Effector memory CD4-positive, alpha-beta T cell (primary cell): ENCODE data around the gene CD82.

Experiments used
- DNase-seq, 3 donors: peaks; one replicate each; pipeline ENCODE4 v3.0.0-alpha.2; 2020
- H3K27ac ChIP-seq: 2 replicates; pipeline ENCODE4 v1.7.0; 2013; ENCODE audit warnings: mild to moderate bottlenecking, low read length, moderate library complexity; ENCODE audit not compliant: insufficient read depth, poor library complexity, severe bottlenecking
- H3K27me3 ChIP-seq: replicated peaks from 2 replicates; pipeline ENCODE4 v1.7.0; 2013; ENCODE audit warnings: mild to moderate bottlenecking, low read length; ENCODE audit not compliant: insufficient read depth, control insufficient read depth, poor library complexity, severe bottlenecking
- H3K36me3 ChIP-seq: 2 replicates; pipeline ENCODE4 v1.7.0; 2013; ENCODE audit warnings: mild to moderate bottlenecking, low read length, moderate library complexity; ENCODE audit not compliant: control insufficient read depth, insufficient read depth
- H3K4me1 ChIP-seq: 2 replicates; pipeline ENCODE4 v1.7.0; 2013; ENCODE audit warnings: low read length, mild to moderate bottlenecking; ENCODE audit not compliant: control insufficient read depth, insufficient read depth, poor library complexity, severe bottlenecking
- H3K4me3 ChIP-seq: 2 replicates; pipeline ENCODE4 v1.7.0; 2013; ENCODE audit warnings: low read length, low read depth, mild to moderate bottlenecking; ENCODE audit not compliant: insufficient read depth, poor library complexity, severe bottlenecking
- H3K9me3 ChIP-seq: 2 replicates; pipeline ENCODE4 v1.7.0; 2013; ENCODE audit warnings: mild to moderate bottlenecking, low read length, moderate library complexity; ENCODE audit not compliant: control insufficient read depth

CD82 gene

DNA sequence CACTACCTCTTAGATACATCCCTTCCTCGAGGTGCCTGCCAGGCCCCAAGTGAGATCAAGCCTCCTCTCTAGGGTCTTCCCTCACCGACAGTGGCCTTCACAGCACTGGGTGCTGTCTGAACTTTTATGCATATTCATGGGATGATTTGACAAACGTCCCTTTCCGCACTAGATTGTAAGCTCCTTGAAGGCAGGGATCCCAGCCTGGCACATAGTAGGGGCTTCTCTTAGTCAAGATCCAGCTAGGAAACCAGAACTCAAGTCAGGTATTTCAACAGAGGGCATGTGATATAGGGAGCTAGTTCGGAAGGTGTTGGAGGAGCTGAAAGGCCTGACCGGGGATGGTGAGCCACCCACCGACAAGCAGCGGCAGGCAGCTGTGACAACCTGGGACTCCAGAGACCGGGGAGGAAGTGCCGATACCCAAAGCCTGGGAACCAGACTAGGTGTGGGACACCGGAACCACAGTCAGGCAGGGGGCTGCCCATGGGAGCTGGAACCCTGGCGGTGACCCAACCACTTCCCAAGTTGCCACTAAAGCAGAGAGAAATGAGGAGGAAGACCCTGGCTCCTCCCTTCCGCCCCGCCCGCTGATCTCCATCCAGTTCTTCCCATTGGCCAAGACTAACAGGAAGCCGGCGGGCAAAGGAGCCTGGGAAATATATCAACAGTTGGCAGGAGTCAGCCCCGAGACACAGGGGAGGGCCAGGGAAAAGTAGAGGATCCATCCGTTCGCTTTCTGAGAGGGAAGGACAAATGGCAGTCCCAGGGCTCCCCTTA is 39.8 kb upstream of the CD82 start:
- Histone ChIP-seq H3K27me3 (no peaks in the 10 kb centered on the region), H3K4me3 (no peak overlapping the region), H3K27ac (no peak overlapping the region), H3K9me3 (no peaks in the 10 kb centered on the region), H3K36me3 (no peaks in the 10 kb centered on the region), H3K4me1 (no peaks in the 10 kb centered on the region)
- DNase-seq, result no peak

DNA sequence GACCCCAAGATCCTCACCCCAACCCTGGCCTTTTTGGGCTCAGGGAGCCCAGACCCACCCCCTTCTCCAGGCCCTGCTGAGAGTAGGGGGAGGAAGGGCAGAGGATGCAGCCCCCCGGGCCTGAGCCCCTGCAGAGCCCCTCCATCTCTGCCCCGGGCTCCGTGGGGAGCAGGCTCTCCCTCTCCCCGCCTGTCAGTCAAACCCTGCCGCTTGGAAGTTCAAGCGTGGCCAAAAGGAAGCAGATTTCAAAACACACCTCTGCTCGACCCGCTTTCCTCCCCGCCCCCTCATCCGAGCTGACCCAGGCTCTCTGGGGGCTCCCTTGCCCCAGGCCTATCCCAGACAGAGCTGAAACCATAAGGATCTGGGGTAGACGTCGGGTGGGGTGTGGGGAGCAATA is 39.0 kb upstream of the CD82 start:
- H3K36me3 ChIP-seq, result no peaks in the 10 kb centered on the region
- DNase-seq, result no peak
- no peaks in the 10 kb centered on the region for H3K27me3 ChIP-seq
- no peak overlapping the region for H3K4me3 ChIP-seq
- no peak overlapping the region for H3K27ac ChIP-seq
- no peaks in the 10 kb centered on the region for H3K4me1 ChIP-seq
- no peaks in the 10 kb centered on the region for H3K9me3 ChIP-seq

GRCh38 chr11:44527476-44527875 is 38.0 kb upstream of the CD82 start:
- Histone ChIP-seq H3K9me3 (no peaks in the 10 kb centered on the region), H3K27me3 (no peaks in the 10 kb centered on the region), H3K36me3 (no peaks in the 10 kb centered on the region), H3K4me3 (no peak overlapping the region), H3K4me1 (no peaks in the 10 kb centered on the region), H3K27ac (no peak overlapping the region)
- DNase-seq, result no peak

DNA sequence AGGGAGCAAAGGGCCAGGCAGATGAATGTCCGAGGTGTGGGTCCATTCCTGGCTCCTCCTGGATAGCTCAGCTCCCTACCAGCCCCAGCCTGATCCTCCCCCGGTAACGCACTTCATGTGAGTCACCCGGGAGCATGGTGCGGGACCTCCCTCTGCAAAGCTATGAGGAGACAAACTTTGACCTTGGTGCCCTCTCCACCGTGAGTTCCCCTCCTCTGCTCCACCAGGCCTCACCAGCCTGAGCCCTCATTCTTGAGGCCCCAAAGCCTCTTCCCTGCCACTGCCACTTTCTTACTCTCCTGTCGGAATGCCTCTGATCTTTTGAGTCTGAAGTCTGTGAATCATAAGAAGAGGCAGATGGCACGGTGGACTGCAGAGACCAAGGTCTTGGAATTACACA is 37.4 kb upstream of the CD82 start:
- Histone ChIP-seq H3K27ac (no peak overlapping the region), H3K4me3 (no peak overlapping the region), H3K36me3 (no peaks in the 10 kb centered on the region), H3K9me3 (no peaks in the 10 kb centered on the region), H3K4me1 (no peaks in the 10 kb centered on the region), H3K27me3 (no peaks in the 10 kb centered on the region)
- no peak for DNase-seq

- Histone ChIP-seq H3K36me3 (no peaks in the 10 kb centered on the region), H3K27ac (no peak overlapping the region)
Measured at GRCh38 chr11:44528581-44528980, 36.9 kb upstream of the CD82 start.

GRCh38 chr11:44529895-44530412 is 35.5 kb upstream of the CD82 start:
- H3K4me3 ChIP-seq, result no peak overlapping the region
- H3K9me3 ChIP-seq, result no peaks in the 10 kb centered on the region
- no peak overlapping the region for H3K27ac ChIP-seq
- no peak for DNase-seq
- no peaks in the 10 kb centered on the region for H3K4me1 ChIP-seq
- no peaks in the 10 kb centered on the region for H3K36me3 ChIP-seq
- no peaks in the 10 kb centered on the region for H3K27me3 ChIP-seq

More at GRCh38 chr11:44528581-44528980, 36.9 kb upstream of the CD82 start:
- Histone ChIP-seq H3K9me3 (no peaks in the 10 kb centered on the region), H3K27me3 (no peaks in the 10 kb centered on the region), H3K4me3 (no peak overlapping the region), H3K4me1 (no peaks in the 10 kb centered on the region)
- no peak for DNase-seq

GRCh38 chr11:44530413-44531115 is 34.9 kb upstream of the CD82 start:
- no peaks in the 10 kb centered on the region for H3K27me3 ChIP-seq
- no peak for DNase-seq
- H3K4me3 ChIP-seq, result no peak overlapping the region
- no peaks in the 10 kb centered on the region for H3K9me3 ChIP-seq
- H3K27ac ChIP-seq, result no peak overlapping the region
- no peaks in the 10 kb centered on the region for H3K36me3 ChIP-seq
- no peaks in the 10 kb centered on the region for H3K4me1 ChIP-seq

GRCh38 chr11:44531116-44531504 is 34.4 kb upstream of the CD82 start:
- H3K9me3 ChIP-seq, result no peaks in the 10 kb centered on the region
- H3K4me1 ChIP-seq, result no peaks in the 10 kb centered on the region
- H3K36me3 ChIP-seq, result no peaks in the 10 kb centered on the region
- no peak overlapping the region for H3K4me3 ChIP-seq
- no peaks in the 10 kb centered on the region for H3K27me3 ChIP-seq
- H3K27ac ChIP-seq, result no peak overlapping the region
- no peak for DNase-seq

- Histone ChIP-seq H3K4me3 (no peak overlapping the region), H3K27ac (no peak overlapping the region), H3K27me3 (no peaks in the 10 kb centered on the region), H3K36me3 (no peaks in the 10 kb centered on the region), H3K4me1 (no peaks in the 10 kb centered on the region), H3K9me3 (no peaks in the 10 kb centered on the region)
- DNase-seq, result no peak
Measured at GRCh38 chr11:44531636-44532035, 33.8 kb upstream of the CD82 start.

- Histone ChIP-seq H3K4me3 (no peak overlapping the region), H3K27me3 (no peaks in the 10 kb centered on the region), H3K36me3 (no peaks in the 10 kb centered on the region), H3K27ac (no peak overlapping the region), H3K4me1 (no peaks in the 10 kb centered on the region), H3K9me3 (no peaks in the 10 kb centered on the region)
- no peak for DNase-seq
Measured at GRCh38 chr11:44532809-44533208, 32.7 kb upstream of the CD82 start.
